Erythroblast (primary cell): ENCODE measurements around the gene CAPN8.
A peak's percentile ranks its signal among the peaks of the same experiment; 100 is the strongest.
"Not testable (repeated sequence)": the region's sequence is repeated elsewhere in the genome, so short reads cannot be mapped to it uniquely, and the experiment has no call there.

Experiments used
- DNase-seq, 2 experiments: peaks; one replicate each; lab custom pipeline; 2025; lab: John Stamatoyannopoulos, UW
- GATA1 ChIP-seq: IDR thresholded peaks from 2 replicates; pipeline ENCODE4 v1.6.1; 2011; ENCODE audit warnings: low read depth, mild to moderate bottlenecking, control low read depth, low read length, moderate library complexity
- POLR2A ChIP-seq: IDR thresholded peaks from 2 replicates; pipeline ENCODE4 v1.6.1; 2011; ENCODE audit warnings: mild to moderate bottlenecking, low read length

CAPN8 gene

DNA sequence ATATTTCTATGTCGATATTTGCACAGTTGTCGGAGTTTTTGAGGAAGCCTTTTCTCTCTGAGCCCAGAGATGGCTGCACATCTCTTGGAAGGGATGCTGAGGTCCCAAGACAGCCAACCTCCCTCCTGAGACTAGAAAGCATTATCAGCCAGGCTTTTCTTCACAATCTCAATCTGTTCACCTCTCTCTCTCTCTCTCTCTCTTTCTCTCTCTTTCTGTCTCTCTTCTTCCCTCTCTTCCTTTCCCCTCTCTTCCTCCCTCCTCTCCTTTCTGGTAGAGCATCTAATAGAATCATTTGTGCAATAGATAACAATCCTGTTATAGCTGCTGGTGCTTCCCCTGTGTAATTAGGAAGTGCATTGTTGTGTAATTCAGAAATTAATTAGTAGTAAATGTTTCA lies 131.8 kb downstream of the CAPN8 start:
- no peak for DNase-seq
- TF ChIP-seq GATA1: no peak

GRCh38 chr1:223531742-223532341 lies 133.7 kb downstream of the CAPN8 start:
- DNase-seq: peak; percentile 33 to 61
- no peak for TF ChIP-seq POLR2A
- no peak for TF ChIP-seq GATA1

DNA sequence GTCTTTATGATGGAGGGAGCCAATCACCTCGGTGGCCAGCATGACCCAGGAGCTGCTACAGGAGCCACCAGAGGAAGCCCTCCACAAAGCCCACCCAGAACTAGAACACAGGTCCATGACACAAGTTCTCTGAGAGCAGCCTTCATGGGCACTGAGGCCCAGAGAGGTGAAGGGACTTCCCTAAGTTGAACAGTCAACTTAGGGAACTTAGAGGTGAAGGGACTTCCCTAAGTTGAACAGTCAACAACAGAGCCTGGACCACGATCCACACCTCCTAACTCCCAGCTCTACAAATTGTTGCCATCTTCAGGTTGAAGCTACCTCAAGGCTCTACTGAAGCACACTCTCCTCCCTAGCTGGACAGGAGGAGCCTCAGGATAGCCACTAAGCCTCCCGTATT lies 139.5 kb downstream of the CAPN8 start:
- TF ChIP-seq GATA1: no peak
- no peak for TF ChIP-seq POLR2A
- no peak for DNase-seq

- TF ChIP-seq POLR2A: no peak
- TF ChIP-seq GATA1: no peak
- no peak for DNase-seq
Observed at GRCh38 chr1:223525546-223525945, 140.0 kb downstream of the CAPN8 start.

DNA sequence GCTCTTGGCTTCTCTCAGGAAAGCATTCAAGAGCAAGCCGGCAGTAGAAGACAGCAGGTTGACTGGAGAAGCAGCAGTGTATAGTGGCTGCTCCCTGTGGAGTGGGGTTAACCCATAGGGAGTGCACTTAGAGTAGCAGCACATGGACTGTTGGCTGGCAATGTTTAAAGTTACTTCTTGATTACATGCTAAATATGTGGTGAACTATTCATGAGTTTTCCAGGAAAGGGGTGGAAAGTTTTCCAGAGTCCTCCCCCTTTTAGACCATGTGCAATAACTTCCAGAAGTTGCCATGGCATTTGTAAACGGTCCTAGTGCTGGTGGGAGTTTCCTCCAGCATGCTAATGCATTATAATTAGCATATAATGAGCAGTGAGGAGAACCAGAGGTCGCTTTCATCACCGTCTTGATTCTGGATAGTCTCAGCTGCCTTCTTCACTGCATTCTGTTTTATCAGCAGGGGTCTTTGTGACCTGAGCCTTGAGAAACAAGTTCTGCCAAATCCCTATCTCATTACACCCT lies 140.5 kb downstream of the CAPN8 start:
- no peak for DNase-seq
- TF ChIP-seq GATA1 (no peak), POLR2A (no peak)

DNA sequence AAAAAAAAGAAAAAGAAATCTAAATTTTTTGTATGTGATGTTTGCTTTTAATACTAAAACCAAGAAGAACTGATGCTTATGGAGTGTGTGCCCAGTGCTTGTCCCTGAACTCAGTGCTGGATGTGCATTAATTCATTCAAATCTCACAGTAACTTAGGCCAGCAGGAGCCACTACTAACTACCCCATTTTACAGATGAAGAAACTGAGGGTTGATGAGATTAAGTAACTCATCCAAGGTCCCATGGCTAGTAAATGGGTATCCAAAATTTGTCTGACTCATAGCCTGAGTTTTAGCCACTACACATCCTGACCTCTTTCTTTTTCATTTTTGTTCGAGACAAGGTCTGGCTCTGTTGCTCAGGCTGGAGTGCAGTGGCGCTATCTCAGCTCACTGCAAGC lies 144.4 kb downstream of the CAPN8 start:
- no peak for DNase-seq
- no peak for TF ChIP-seq GATA1
- no peak for TF ChIP-seq POLR2A

DNA sequence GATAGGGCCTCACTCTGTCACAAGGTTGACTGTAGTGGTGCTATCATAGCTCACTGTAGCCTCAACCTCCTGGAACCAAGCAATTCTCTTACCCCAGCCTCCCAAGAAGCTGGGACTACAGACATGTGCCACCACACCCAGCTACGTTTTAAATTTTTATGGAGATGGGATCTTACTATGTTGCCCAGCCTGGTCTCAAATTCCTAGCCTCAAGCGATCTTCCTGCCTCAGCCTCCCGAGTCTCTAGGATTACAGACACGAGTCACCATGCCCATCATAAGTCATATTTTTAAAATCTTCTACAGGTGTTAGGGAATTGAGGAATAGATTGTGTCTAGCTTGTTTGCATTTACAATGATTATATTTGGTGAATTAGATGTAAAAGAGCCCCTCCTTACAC lies 145.3 kb downstream of the CAPN8 start:
- no peak for TF ChIP-seq POLR2A
- no peak for TF ChIP-seq GATA1
- no peak for DNase-seq

GRCh38 chr1:223519116-223519515 lies 146.4 kb downstream of the CAPN8 start:
- no peak for TF ChIP-seq POLR2A
- no peak for TF ChIP-seq GATA1
- DNase-seq: no peak

GRCh38 chr1:223518553-223518952 lies 146.9 kb downstream of the CAPN8 start:
- not testable (repeated sequence) for DNase-seq

DNA sequence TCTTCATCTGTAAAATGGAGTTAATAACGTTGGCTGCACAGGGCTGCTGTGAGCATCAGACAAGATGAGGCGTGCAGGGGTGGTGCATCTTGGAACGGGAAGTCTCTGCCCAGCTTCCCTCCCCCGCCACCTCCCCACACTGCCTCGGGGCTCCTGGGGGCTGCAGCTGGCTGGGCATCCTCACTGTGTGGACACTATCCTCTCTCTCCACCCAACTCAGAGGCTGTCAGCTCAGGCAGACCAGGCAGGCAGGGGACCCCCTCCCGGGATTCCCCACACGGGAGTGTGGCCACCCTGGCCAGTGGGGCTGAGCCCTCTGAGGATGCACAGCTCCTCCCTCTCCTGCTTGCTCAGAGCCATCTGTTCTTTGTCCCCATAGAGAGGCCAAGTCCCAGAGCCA lies 149.6 kb downstream of the CAPN8 start:
- no peak for DNase-seq

GRCh38 chr1:223515421-223515820 lies 150.1 kb downstream of the CAPN8 start:
- no peak for DNase-seq
- no peak for TF ChIP-seq POLR2A
- TF ChIP-seq GATA1: no peak

More for the DNA sequence above, 149.6 kb downstream of the CAPN8 start:
- TF ChIP-seq GATA1 (no peak), POLR2A (no peak)

GRCh38 chr1:223514644-223515043 lies 150.9 kb downstream of the CAPN8 start:
- DNase-seq: no peak
- TF ChIP-seq POLR2A (no peak), GATA1 (no peak)

DNA sequence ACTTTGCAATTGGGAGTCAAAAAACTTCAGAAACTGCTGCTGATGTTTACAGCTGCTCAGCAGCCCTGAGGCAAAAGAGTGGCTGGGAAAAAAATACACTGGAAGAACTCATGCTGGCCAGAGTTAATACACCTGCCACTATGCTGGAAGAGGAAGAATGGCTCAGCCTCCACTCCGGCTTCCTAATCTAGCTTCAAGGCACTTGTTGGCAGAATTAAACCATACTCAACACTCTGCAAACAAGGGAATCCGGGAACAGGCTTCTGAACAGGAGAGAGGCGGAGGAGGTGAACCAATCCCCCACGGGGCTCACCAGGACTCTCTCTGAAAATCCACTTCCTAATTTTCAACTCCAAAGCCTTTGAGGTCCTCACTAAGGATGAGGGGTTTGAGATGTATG lies 152.2 kb downstream of the CAPN8 start:
- DNase-seq: no peak
- TF ChIP-seq POLR2A (no peak), GATA1 (no peak)

- no peak for TF ChIP-seq POLR2A
- TF ChIP-seq GATA1: no peak
- DNase-seq: no peak
Observed at GRCh38 chr1:223512057-223512456, 153.4 kb downstream of the CAPN8 start.

DNA sequence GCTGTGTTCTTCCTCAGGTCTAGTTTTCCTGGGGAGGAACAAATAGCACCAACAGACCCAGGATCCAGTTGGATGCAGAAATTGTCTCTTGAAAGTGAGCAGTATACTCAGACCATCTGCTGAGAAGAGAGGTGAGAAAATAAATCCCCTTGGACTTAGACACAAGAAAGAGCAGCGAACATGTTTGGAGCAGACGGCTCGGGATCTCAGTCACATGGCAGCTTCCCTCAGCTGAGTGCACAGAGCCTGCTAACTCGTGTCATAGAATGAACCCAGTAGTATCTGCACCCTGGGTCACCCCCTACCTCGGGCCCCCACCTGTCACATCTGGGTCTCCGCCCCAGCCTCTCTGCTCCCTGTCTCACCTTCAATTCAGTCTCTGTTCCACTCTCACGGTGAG lies 156.7 kb downstream of the CAPN8 start:
- DNase-seq: no peak
- TF ChIP-seq POLR2A: no peak
- no peak for TF ChIP-seq GATA1
